Ishikawa (cell line): Measurements from ENCODE around the gene MNX1.

Experiments used
- CEBPB ChIP-seq: IDR thresholded peaks from 2 replicates; pipeline ENCODE4 v1.6.1; 2012
- CREB1 ChIP-seq: IDR thresholded peaks from 2 replicates; pipeline ENCODE4 v1.6.1; 2012; ENCODE audit warnings: low read depth
- EGR1 ChIP-seq: IDR thresholded peaks from 2 replicates; pipeline ENCODE4 v1.6.1; 2012
- EP300 ChIP-seq: IDR thresholded peaks from 2 replicates; pipeline ENCODE4 v1.6.1; 2012; ENCODE audit warnings: borderline replicate concordance
- FOXM1 ChIP-seq: IDR thresholded peaks from 2 replicates; pipeline ENCODE4 v1.6.1; 2012; ENCODE audit warnings: low read depth, borderline replicate concordance
- NFIC ChIP-seq: IDR thresholded peaks from 2 replicates; pipeline ENCODE4 v1.6.1; 2012
- RAD21 ChIP-seq: IDR thresholded peaks from 2 replicates; pipeline ENCODE4 v1.6.1; 2012; ENCODE audit warnings: low read depth
- TAF1 ChIP-seq: IDR thresholded peaks from 2 replicates; pipeline ENCODE4 v1.6.1; 2012; ENCODE audit warnings: low read depth, mild to moderate bottlenecking
- TCF12 ChIP-seq: IDR thresholded peaks from 2 replicates; pipeline ENCODE4 v1.6.1; 2012; ENCODE audit warnings: low read depth
- TEAD4 ChIP-seq: IDR thresholded peaks from 2 replicates; pipeline ENCODE4 v1.6.1; 2012
- YY1 ChIP-seq: IDR thresholded peaks from 2 replicates; pipeline ENCODE4 v1.6.1; 2012; ENCODE audit warnings: low read depth
- ZBTB7A ChIP-seq: IDR thresholded peaks from 2 replicates; pipeline ENCODE4 v1.6.1; 2012; ENCODE audit warnings: low read depth
- TF ChIP-seq, protein P1 (sequence below): IDR thresholded peaks from 2 replicates; pipeline ENCODE4 v1.6.1; 2012
- TF ChIP-seq, protein P2 (sequence below): IDR thresholded peaks from 2 replicates; pipeline ENCODE4 v1.6.1; 2012
- TF ChIP-seq, protein P3 (sequence below): IDR thresholded peaks from 2 replicates; pipeline ENCODE4 v1.6.1; 2012; ENCODE audit warnings: low read depth, mild to moderate bottlenecking

The MNX1 gene

DNA sequence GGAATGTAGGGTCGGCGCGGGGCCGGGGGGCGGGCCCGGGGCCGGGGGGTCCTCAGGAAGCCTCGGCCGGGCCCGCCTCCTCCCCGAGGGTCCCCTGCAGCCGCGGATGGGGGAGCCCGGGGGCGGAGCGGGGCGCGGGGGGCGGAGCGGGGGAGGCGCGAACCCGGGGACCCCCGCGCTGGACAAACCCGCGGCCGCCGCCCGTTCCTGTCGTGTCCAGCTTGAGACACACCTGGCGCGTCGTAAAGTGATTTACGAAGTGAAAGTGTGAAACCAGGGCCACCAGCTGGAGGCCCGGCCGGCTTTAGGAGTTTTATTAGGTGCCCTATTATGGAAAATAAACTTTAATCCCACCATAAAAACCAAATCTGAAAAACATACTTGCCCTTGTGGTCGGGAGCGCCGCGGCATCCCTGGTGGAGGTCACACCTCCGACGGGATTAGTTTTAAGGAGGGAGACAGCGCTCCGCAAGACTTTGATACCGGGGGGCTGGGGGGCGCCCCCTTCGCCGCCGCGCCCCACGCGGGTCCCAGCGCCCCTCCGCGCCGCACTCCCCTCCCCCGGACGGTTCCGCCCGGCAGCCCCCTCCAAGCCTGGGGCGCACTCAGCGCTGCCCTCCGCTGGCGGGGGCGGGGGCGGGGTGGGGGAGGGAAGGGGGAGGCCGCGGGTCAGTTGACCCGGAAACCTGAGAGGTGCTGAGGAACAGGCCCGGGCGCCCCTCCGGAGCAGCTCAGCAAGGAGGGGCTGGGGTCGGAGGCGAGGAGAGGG lies 10.3 kb downstream of the MNX1 start:
- TF ChIP-seq ZBTB7A (peak; percentile 61), TAF1 (0 out of 2 replicates have a peak, but pooled peaks have one; percentile 17), TCF12 (no peak), EGR1 (peak; percentile 42; the same call in 1 of the 2 replicates)
- TF ChIP-seq, protein P1, sequence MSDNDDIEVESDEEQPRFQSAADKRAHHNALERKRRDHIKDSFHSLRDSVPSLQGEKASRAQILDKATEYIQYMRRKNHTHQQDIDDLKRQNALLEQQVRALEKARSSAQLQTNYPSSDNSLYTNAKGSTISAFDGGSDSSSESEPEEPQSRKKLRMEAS = peak; percentile 43

DNA sequence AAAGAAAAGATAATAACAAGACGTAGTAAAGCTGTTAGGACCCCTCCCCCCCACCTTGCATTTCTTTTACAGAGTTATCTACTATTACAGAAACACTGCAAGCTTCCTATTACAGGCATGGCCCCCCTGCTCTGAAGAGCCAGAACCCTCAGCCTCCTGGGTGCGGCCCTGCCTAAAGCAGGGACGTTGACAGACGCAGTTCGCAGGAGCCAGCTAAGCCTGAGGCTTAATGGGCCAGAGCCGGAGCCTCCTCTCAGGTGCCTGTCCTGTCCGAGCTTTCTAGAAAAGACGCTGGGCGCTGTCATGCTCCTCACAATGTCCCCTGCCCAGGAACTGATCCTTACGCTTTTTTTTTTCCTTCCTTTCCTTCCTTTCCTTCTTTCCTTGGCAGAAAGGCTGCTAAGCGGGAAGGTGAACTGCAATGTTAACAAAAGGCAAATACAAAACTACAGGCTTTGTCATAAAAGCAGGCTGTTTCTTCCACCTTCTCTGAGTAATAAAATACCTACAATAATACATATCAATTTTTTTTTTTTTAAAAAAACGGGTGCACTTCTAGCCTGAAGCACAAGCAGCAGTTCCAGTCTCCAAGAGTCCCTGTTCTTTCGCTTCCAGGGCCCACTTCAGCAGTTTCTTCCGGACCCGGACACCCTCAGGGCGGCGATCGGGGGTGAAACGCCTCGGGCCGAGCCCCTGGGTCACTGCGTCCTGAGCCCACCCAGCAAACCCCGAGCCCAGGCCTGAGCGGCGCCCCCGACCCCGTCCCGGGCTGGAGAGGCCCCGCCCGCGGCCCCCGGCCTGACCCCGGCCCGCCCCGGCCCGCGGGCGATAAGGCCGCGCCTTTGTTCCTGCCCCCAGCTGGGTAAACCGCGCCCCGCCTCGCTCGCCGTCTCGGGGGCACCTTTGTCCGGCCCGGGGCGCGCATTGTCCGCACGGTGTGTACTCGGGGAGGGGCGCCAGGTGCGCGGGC lies 11.2 kb downstream of the MNX1 start:
- TF ChIP-seq CREB1 (no peak), EGR1 (no peak), ZBTB7A (no peak), TCF12 (no peak), NFIC (no peak)
- TF ChIP-seq, protein P1 = no peak

DNA sequence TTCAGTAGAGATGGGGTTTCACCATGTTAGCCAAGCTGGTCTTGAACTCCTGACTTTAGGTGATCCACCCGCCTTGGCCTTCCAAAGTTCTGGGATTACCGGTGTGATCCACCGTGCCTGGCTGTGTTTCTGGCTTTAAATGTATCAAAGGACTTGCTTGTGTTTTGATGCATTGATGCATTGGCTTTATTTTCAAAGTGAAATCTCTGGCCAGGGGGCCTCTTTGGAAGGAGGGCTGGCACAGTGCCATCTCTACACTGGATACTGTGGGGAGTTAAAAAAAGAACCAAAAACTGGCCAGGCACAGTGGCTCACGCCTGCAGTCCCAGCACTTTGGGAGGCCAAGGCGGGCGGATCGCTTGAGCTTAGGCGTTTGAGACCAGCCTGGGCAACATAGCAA lies 16.0 kb downstream of the MNX1 start:
- no peak for TF ChIP-seq TCF12
- no peak for TF ChIP-seq ZBTB7A
- no peak for TF ChIP-seq CREB1
- no peak for TF ChIP-seq EP300
- no peak for TF ChIP-seq YY1
- TF ChIP-seq RAD21 = no peak
- TF ChIP-seq, protein P2, sequence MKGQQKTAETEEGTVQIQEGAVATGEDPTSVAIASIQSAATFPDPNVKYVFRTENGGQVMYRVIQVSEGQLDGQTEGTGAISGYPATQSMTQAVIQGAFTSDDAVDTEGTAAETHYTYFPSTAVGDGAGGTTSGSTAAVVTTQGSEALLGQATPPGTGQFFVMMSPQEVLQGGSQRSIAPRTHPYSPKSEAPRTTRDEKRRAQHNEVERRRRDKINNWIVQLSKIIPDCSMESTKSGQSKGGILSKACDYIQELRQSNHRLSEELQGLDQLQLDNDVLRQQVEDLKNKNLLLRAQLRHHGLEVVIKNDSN = no peak
- TF ChIP-seq TEAD4 = no peak
- no peak for TF ChIP-seq EGR1
- TF ChIP-seq NFIC = no peak
- no peak for TF ChIP-seq CEBPB

DNA sequence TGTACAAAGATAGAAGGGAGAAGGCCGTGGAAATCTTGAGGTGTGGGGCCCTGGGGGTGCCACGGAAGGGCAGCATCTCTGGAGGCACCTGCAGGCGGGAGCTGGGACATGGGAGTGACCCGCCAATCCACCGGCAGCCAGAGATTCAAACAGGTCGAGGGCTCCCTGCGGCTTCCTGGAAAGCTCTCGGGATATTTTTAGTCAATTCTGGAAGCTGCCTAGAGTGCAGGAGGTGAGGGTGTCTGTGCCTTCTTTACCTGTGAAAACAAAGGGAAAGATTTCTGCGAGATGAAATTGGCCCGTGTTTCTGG lies 16.6 kb downstream of the MNX1 start:
- TF ChIP-seq FOXM1 (no peak), TCF12 (no peak), ZBTB7A (no peak), EGR1 (no peak), RAD21 (no peak), EP300 (no peak)
- TF ChIP-seq, protein P3, sequence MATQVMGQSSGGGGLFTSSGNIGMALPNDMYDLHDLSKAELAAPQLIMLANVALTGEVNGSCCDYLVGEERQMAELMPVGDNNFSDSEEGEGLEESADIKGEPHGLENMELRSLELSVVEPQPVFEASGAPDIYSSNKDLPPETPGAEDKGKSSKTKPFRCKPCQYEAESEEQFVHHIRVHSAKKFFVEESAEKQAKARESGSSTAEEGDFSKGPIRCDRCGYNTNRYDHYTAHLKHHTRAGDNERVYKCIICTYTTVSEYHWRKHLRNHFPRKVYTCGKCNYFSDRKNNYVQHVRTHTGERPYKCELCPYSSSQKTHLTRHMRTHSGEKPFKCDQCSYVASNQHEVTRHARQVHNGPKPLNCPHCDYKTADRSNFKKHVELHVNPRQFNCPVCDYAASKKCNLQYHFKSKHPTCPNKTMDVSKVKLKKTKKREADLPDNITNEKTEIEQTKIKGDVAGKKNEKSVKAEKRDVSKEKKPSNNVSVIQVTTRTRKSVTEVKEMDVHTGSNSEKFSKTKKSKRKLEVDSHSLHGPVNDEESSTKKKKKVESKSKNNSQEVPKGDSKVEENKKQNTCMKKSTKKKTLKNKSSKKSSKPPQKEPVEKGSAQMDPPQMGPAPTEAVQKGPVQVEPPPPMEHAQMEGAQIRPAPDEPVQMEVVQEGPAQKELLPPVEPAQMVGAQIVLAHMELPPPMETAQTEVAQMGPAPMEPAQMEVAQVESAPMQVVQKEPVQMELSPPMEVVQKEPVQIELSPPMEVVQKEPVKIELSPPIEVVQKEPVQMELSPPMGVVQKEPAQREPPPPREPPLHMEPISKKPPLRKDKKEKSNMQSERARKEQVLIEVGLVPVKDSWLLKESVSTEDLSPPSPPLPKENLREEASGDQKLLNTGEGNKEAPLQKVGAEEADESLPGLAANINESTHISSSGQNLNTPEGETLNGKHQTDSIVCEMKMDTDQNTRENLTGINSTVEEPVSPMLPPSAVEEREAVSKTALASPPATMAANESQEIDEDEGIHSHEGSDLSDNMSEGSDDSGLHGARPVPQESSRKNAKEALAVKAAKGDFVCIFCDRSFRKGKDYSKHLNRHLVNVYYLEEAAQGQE = no peak
- TF ChIP-seq, protein P1 = no peak

DNA sequence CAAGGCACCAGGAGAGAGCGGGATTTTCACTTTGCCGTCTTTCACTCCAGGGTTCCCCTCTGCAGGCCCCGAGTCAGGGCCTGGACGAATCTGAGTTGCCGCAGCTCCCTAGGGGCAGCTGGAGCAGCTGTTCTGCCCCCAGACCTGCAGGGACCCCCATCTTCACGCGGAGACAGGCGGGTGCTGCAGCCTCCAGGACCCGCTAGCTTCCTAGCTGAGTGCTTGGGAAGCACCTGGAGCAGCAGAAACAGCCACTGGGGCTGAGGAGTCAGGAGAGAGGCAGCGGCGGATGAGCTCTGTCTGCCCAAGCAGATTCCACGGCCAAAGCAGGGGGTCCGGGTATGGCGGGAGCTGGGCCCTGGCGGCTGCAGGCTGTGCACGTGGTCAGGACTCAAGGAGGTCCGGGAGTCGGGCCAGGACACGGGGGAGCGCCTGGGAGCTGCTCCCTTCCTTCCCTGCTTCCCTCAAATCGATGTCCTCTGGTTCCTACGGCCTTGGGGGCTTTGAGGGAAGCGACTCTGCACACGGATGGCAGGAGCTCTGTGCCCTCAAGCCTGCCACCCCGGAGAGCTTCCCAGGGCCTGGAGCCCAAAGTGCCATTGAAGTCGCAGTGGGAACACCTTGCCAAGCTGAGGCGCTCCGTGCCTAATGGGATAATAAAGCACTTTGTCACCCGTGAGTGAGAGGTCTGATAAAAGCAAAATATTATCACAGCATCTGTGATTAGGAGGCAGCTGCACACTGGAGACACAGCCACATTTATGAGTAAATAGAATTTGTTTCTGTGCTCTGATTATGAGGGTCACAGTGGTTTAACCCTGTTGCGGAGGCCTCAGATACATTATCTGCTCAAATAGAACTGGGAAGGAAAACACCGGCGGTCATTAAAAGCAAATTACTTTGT lies 17.2 kb downstream of the MNX1 start:
- no peak for TF ChIP-seq CREB1
- TF ChIP-seq NFIC = no peak
- no peak for TF ChIP-seq ZBTB7A
- TF ChIP-seq, protein P3 = no peak
- TF ChIP-seq, protein P2 = no peak
- no peak for TF ChIP-seq EP300
